Activated CD8-positive, alpha-beta memory T cell treated with anti-CD3 and anti-CD28 coated beads, Interleukin-2, amount 50 U/mL, for 48 hours (primary cell): ENCODE data around the gene MAP3K5.

ENCODE experiments used
- DNase-seq: peaks from one replicate; pipeline ENCODE4 v3.0.0-alpha.2; 2020

The MAP3K5 gene

DNA sequence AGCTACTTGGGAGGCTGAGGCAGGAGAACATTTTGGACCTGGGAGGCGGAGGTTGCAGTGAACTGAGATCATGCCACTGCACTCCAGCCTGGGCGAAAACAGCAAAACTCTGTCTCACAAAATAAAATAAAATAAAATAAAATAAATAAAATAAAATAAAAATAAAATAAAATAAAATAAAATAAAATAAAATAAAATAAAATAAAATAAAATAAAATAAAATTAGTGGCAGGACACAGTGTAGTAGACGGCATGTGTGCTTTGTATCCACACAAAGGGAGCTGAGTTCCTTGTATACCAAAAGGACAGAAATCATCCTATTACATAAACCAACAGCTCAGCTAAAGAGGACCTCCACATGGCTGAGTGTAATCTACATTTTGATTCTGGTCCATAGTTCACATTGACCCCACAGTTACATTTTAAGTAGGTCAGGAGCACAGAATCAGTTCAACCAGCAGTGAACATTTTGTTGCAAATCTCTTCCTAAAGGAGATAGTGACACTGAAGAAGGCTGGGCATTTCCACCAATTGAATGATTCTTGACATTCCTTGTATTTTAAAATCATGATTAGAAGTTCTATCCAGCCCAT is 150.3 kb downstream of the MAP3K5 start:
- DNase-seq = no peak

GRCh38 chr6:136641166-136641565 is 151.1 kb downstream of the MAP3K5 start:
- DNase-seq = no peak

DNA sequence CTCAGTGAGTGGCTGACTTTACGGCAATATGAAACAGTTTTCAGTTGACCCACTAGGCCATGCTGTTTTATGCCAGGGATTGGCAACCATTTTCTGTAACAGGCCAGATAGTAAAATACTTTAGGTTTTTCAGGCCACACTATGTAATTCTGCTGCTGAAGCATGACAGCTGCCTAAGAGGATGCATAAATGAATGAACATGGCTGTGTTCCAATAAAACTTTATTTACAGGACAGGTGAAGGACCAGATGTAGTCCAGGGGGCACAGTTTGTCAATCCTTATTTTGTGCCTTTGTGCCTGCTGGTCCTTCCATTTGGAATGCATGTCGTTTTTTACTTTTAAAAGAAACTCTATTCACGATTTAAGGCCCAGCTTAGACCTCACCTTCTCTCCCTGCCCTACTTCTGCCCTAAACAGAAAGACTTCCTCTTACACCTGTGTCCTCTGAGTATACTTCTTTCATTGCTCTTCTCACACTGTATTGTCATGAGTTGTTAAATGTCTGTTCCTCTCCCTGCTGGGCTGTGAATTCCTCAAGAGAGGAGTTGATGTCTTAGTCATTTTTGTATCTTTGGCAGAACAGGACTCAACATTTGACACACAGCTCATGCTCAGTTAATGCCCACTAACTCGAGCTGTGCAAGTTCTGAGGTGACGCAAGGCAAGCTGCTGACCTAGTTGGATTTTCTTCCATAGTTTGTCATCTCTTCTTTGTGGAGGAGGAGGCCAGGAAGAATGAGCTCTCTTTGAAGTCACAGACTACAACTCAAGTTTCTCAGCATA is 152.0 kb downstream of the MAP3K5 start:
- DNase-seq = no peak

- DNase-seq = no peak
Observed at GRCh38 chr6:136639702-136640101, 152.6 kb downstream of the MAP3K5 start.

DNA sequence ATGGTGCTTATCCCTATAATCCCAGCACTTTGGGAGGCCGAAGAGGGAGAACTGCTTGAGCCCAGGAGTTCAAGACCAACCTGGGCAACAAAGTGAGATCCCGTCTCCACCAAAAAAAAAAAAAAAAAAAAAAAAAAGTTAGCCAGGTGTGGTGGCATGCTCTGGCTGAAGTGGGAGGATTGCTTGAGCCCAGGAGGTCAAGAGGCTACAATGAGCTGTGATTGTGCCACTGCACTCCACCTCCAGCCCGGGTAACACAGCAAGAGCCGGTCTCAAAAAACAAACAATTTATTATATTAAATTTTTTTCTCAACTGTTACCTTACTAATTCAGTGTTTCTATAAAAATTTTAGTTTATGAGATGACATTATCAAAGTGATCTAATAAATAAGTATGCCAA is 156.7 kb downstream of the MAP3K5 start:
- no peak for DNase-seq

- DNase-seq = no peak
Observed at GRCh38 chr6:136633355-136633754, 158.9 kb downstream of the MAP3K5 start.

DNA sequence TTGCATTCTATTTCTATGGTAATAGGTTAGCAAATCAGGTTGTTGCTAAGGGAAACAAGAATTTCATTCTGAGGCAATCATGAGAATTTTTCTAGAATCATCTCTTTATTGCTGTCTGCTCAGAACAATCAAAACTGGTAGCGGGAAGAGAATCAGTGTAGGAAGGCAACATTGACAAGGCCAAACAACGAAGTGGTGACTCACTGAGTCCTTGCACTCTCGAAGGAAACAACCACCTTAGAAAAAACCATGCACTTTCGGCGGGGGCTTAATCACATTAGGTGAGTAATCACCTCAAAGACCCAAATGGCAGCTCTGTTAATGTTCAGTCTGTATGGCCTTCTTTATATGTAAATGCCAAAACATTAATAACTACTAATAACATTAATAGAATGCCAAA is 163.3 kb downstream of the MAP3K5 start:
- no peak for DNase-seq

- no peak for DNase-seq
Observed at GRCh38 chr6:136627191-136627590, 165.1 kb downstream of the MAP3K5 start.

GRCh38 chr6:136625293-136625692 is 167.0 kb downstream of the MAP3K5 start:
- no peak for DNase-seq

DNA sequence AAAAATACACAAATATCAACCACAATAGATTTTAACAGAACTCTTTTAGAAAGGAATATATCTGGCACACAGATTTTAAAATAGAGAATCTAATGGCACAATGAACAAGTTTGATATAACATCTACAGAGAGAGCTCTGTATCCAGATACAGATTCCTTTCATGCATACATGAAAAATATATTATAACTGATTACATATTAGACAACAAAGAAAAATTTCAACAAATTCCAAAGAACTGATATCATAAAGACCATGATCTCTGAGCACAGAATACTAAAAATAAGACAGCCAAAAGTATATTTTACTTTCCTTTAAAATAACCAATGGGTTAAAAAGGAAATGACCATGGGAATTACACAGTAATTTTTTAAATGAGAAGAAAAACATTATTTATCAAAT is 167.9 kb downstream of the MAP3K5 start:
- no peak for DNase-seq

DNA sequence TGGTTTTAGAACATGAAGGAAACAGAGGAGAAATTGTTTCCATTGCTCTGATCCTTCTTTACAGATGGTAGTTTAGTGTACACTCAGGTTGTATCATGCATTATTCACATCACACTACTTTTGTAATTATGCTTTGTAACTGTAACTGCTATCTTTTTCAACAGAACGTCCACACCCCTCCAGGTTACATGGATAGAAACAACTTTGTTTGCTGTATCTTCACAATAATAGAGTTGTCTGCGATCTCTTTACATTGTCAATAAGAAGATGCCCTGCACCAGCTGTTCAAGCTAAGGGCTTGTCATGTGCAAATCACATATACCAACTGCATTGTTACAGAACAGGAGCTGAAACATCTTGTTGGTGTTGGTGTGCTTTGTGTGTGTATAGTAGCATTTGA is 174.2 kb downstream of the MAP3K5 start:
- no peak for DNase-seq

GRCh38 chr6:136616527-136616926 is 175.8 kb downstream of the MAP3K5 start:
- DNase-seq = no peak

DNA sequence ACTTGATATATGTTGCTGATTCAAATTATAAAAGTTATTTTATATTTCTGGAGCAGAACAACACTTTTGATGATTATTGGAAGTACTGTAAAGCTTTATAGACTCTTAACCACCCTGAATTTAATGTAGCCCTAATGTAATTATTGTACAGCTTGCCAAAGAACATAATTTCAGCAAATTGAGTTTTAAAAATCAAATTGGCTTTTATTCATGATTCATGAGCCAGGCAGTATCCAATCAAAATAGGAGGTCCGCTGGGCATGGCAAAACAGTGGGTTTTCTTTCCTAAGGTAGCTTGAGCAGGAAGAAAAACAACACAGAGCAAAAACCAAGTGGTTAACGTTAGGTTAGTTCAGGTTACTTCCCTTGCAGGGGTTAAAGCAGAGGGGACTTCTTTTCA is 177.3 kb downstream of the MAP3K5 start:
- DNase-seq = no peak

DNA sequence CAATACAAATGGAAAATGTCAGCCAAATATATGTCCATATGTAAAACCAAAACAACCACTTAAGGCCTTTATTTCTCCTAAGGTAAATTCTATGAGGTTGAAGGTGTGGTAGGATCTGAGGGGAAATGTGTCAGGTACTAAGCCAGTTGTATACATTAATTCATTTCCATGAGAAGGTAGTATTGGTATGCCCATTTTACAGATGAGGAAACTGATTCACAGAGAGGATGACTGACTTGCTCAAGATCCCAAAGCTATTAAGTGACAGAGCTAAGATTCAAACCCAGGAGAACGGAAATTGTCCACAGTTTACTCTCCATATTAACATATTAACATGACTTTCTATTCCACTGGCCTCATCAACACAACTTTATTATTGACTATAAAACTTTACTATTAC is 177.9 kb downstream of the MAP3K5 start:
- DNase-seq = no peak

DNA sequence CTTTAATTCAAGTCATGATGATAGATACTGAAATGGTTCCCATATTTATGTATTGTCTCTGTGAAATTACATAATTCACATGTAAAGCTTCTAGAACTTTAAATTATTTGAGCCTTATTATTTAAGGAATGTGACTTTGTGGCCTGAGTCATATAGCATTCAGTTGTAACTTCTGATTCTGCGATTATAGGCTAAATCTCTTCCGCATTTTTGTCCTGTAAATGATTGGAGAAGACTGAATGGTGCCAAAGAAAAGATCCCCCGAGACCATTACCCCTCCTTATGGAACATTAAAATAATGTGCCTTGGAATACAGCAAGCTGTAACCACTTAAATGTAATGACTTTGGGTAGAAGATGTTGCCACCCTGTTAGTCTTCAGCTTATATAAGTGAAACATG is 178.8 kb downstream of the MAP3K5 start:
- no peak for DNase-seq

DNA sequence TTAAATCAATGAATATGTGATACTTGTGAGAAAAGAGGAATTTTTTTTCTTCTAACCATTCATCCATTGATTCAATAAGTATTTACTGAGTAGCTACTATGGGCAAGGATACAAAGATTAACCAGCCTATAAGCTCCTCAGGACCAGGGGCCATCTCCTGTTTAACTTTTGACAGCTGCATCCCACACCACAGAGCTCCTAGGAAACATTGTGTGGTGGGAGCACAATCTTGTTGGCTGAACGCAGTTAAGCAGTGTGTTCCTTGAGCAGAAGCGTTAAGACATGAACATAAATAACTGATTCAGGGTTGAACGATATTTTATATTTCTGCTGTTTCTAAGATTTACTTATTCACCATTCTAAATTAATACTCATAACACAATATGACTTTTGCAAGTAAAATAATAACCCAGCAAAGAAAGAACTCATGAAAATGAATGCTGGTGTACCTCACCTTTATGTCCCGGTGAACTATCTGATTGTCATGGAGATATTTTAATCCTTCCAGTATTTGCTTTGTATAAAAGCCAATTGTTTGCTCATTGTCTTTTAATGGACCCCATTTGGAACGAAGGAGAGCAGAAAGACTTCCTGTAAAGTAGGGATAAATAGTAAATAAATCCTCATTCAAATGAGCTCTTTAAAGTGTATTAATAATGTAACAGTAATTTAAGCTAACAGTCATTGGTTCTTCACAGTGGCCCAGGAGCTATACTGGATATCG is 179.4 kb downstream of the MAP3K5 start:
- no peak for DNase-seq

GRCh38 chr6:136611746-136612145 is 180.5 kb downstream of the MAP3K5 start:
- DNase-seq = no peak

DNA sequence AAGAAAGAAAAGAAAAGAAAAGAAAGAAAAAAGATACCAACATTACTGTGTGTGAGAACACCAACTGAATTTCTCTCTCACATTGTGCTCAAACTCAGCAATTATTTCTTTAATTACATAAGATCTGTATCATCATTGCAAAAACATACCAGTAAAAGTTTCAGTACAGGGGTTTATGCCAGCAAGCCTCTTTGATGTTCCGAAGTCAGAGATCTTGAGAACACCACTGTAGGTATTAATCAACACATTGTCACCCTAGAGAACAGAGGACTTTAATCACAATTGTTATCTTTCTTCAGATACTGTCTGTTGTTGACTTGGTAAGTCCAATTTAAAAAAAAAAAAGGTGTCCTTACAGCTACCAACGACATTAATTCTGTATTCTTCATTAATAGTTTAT is 181.1 kb downstream of the MAP3K5 start:
- no peak for DNase-seq

DNA sequence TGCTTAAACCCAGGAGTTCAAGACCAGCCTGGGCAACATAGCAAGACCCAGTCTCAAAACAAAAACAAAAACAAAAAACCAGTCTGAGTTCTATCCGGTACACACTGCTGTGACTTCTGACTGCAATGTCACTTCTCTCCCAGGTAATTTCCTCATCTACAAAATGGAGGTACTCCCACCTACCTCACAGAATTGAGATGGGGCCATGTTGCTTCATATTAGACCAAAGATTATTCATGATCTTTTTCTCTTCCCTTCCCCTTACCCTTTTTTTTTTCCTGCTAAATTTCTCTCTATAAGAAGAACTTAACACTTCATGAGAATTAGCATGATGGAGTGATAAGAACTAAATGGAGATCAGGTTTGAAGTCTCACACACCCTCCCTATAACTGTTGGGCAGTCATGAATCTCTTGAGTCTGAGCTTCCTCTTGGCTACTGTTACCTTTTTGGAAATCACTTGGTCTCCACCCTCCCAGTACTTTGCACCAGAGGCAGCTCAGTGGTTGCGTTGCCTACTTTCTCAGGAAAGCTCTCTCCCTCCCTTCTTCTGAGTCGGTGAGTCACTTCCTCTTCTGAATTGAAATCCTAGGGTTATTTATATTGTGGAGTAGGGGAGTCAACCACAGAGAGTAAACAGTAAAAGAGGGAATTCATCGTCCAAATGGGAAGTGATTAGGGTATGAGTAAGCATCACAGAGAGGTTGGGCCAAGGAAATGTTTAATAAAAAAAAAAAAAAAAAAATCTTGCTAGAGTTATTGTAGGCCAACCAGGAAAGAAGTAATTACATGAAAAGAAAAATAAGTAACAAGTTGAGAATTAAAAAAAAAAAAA is 182.2 kb downstream of the MAP3K5 start:
- DNase-seq = no peak

- DNase-seq = no peak
Observed at GRCh38 chr6:136608991-136609390, 183.3 kb downstream of the MAP3K5 start.

DNA sequence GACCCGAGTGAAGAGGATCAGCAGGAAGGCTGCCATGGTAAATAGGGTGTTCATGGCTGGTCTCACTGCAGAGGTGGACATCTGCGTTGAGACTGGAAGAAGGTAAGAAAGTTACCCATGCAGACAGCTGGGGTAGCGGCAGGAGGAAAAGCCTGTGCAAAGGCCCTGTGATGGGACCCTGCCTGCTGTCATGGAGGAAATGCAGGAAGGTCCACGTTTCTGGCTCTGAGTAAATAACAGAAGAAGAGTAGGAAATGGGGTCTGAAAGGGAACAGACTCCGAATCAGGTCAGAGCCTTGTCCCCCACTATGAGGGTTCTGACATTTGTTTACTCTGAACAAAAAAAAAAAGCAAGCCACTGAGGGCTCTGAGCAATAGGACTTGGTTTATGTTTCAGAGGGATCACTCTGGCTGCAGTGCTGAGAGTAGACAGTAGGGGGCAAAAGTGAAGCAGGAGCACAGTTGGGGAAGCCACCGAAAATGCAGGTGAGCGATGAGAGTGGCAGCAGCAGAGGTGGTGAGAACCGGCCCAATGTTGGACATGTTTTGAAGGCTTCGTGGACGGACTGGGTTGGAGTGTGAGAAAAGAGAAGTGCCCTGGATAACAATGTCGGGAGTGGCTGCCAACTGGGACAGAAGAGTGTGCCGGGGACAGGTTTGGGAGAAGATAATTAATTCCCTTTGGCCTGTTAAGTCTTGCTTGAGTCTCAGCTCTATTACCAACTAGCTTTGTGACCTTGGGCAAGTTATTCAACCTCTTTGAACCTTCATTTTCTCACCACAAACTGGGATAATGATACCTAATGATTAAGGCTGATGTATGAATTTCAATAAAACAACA is 184.1 kb downstream of the MAP3K5 start:
- peak; percentile 89 for DNase-seq

GRCh38 chr6:136607204-136607931 is 184.9 kb downstream of the MAP3K5 start:
- DNase-seq = no peak
